Measurements from ENCODE around the gene AHRR.
"Not testable (repeated sequence)": the region's sequence is repeated elsewhere in the genome, so short reads cannot be mapped to it uniquely, and the experiment has no call there.

Gene AHRR

DNA sequence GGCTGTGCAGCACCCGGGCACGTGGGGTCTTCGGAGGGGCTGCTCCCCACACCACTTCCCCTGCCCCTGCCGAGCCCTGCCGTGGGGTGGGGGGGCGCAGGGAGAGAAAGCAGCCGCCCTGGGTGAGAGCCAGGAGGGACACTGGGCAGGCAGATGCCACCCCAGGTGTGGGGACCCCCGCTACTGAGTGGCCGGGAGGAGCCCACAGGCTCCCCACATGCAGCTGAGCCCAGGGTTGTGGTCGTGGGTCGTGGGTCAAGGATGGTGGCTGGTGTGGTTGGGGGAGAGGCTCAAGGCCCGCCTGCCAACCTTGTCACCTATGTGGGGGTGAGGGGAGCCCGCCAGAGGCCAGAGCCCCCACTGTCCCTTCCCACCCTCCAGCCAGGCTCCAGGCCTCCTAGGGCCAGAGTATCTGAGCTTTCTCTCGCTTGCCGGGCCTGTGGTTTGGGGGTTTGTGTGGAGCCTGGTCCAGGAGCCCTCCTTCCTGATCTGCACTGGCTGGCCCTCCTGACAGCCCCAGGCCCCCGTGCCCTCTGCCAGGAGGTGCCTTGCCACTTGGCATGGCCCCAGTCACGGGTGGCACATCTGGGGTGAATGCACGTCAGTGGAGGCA, 157.0 kb downstream of the AHRR start:
- DNase-seq = no peak

DNA sequence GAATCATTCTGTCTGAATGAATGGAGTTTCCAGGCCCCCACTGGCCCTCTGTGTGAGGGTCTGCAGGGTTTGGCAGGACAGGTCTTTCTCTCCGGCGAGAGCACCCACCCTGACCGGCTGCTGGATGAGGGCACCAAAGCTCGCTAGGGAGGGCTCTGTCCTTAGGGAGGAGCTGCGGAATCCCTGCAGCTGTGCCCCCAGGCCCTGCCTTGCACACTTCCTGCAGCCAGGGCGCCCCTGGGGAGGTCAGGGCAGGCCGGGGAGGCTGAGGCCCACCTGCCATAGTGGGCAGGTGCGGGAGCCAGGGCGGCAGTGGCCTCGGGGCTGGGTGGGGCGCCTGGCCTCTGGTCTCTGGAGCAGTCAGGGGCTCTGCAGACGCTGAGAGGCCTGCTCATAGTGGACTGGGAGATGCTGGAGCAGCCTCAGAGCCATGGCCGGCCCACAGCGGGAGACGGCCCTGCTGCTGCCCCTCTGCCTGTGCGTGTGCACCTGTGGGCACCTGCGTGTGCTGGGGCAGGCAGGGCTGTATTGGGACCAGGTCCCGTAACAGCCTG, 157.5 kb downstream of the AHRR start:
- DNase-seq = no peak

DNA sequence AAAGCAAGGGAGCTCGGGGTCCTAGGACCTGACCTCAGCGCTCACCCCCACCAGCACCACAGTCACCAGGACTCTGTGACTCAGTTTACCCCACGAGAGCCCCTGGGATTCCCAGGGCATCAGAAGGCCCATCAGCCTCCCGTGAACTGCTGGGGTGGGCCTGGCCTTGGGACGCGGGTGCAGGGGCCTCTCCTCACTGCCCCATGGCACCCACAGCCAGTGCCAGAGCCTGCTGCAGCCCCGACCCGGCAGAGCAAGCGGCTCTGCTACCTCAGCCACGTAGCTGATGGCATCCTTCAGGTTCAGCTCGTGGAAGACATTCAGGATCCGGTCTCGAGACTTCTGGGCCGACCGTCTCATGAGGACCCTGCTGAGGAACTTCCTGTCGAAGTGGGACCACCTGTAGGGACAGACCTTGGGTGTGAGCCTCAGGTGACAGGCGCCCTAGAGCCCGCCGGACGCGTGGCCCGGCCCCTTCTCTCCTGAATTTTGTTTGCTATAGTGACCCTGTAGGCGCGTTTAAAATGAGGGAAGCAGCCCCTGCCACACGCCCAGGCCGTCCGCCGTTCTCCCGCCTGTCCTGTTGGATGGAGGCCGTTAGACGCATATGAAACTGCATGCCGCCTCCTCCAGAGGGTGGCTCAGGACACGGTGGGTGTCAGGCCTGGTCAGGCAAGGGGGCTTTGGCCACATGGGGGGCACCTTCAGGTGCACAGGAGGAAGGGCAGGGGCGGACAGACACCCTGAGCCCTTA, 158.2 kb downstream of the AHRR start:
- no peak for DNase-seq

DNA sequence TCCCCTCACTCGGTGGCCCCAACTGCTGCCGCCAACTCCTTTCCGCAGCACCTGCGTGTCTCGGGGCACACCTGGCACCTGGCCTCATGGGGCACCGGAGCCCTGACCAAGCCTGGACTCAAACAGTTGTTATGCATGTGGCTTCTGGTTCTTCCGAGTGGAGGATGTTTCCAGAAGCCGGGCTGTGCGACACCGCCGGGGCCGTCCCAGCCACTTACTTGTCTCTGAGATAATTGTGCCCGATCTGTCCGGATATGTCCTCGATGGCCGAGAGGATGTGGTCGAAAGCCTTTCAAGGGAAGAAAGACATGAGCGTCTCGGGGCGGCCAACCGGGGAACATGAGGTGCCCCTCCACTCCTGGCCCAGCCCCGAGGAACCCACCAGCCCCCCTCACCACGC, 159.8 kb downstream of the AHRR start:
- no peak for DNase-seq

DNA sequence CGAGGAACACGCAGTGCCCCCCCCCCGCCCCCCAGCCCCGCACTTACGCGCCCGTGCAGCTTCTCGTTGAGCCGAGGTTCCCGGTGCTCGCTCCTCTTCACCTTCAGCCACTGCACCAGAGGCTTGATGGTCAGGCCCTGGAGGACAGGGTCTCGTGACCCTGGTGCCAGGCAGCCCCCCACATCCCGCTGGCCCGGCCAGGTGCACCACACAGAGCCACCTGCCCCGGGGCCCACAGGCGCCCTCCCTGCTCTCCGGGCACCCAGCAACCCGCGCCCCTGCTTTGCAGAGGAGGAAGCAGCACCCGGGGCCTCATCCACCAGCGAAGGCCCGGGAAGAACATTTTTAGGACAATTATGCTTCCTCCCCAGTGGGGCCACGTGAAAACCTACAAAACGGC, 160.5 kb downstream of the AHRR start:
- DNase-seq = no peak

DNA sequence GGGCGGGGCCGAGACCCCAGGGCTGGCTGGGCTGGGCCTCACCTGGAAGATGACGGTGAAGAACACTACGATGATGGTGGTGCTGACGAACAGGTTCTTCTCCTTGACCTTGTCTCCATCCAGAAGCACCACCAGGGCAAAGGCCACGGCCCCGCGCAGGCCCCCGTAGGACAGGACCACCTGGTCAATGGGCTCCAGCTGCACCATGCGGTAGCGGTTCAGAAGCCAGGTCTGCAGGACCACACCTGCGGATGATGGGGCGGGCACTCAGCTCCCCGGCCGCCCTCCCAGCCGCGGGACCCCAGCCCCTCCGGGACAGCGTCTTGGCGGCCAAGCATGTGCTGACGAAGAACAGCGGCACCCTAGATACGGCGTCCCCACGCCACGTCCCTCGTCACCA, 161.0 kb downstream of the AHRR start:
- DNase-seq = no peak

DNA sequence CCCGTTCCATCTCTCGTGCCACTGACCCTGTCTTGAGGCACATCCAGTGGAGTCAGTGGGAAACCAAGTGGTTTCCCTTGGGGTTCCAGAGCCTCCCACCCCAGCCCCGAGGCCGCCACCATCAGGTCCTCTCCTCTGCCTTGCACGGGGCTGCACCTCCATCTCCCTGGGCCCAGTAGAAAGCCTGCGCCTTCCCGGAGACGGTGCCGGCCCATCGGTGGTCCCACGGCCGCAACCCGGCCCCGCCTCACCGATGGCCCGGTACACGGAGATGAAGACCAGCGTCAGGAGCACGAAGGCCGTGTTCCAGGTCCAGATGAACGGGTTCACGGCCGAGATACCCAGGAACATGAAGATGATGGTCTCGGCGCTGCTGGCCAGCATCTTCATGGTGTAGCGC, 161.5 kb downstream of the AHRR start:
- DNase-seq = no peak

DNA sequence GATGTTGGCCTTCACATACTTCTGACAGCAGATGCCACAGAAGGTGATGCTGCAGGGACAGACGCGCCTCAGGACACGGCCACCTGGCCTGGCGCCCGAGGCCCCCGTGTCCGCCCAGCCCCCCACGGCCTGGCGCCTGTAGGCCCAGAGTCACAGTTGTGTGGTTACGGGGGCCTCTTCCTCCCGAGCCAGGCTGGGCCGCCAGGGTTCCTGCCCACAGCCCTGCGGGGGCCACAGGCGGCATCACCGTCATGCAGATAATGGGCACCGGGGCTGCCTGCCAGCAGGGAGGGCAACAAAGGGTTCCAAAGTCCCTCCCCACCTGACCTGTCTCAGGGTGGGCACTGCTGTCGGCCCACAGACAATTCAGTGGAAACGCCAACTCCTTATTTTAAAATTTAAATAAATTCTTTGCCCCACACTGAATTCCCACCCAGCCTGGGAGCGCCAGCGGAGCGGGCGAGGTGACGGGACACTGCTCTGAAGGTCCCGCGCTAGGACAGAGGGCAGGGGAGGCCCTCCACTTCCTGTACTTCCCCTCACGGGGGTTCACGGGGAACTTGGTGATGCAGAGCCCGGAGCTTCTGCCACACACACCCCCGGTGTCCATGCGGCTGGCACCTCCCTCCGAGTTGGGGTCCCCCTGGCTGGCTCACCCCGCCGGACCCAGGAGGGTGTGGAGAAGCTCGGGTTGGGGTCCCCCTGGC, 162.1 kb downstream of the AHRR start:
- DNase-seq = no peak

DNA sequence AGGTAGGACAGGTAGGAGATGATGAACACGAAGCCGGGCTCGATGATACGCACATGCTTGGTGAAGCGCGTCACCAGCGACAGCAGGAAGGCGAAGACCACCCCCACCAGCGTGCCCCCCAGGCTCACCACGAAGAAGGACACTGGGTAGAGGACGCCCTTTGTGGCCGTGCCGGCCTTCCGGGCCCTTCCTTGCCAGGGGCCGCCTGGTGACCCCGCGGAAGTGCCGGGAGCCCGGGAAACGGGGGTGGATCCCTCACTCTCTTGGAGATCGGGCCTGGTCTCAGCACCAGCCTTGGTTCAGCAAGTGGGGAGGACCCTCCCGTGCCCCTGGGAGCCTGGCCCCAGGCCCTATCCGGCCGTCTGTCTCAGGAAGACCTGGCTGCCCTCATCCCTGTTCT, 163.0 kb downstream of the AHRR start:
- no peak for DNase-seq

DNA sequence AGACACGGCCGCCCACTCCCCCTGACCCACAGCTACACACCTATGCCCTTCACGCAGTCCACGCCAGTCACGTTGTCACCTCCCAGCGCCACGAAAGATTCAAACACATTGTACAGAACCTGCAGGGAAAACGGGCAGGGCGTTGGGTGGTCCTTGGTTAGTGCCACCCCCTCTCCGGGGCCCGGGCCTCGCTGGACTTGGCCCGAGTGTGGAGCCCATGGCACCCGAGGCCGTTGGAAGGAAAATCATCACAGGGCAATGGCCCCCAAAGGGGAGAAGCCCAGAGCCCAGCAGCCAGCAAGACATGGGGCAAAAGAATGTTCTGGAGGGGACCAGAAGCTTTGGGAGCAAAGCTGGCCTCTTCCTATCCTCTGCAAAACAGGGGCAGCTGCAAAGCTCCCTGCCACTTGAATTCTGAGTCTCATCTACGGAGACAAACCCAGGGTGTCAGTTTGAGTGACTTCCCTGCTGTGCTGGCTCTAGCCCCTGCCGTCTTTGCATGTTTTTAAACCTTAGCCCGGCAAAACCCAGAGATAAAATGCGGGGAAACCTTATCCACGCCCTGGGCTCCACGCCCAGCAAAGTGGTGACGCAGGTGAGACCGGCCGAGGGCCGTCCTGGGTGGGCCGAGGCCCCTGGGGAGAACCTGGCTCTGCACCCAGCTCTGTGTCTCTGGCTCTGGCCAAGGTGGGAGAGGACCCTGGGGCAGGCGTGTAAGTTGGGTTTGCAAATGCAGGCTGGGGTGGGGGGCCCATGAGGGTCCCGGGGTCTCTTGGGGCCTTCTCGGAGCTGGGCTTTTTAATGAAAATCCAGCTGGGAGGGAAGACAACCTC, 163.8 kb downstream of the AHRR start:
- DNase-seq = no peak

DNA sequence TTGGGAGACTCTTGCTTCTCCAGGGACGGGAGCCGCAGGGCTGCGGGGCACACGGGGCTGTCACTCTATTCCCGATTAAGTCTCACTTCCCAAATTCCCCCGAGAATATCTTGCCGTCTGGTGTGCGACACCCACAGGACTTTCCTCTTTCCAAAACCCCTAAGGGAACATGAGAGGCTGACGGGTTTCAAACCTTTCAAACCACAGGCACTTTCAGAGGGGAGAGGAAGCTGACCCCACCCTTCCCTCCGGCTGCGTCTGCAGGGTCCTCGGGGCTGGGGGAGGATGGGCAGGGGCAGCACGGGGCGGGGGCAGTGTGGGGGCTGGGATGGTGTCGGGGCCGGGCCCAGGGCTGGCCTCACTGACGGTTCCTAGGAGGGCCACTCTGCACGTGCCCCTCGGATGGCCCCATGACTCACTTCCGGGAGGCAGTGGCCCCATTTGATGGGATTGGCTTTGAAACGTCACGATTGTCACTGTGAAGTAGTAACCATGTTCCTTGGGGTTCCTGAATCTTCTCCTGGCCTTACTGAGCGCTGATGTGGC, 164.5 kb downstream of the AHRR start:
- no peak for DNase-seq

DNA sequence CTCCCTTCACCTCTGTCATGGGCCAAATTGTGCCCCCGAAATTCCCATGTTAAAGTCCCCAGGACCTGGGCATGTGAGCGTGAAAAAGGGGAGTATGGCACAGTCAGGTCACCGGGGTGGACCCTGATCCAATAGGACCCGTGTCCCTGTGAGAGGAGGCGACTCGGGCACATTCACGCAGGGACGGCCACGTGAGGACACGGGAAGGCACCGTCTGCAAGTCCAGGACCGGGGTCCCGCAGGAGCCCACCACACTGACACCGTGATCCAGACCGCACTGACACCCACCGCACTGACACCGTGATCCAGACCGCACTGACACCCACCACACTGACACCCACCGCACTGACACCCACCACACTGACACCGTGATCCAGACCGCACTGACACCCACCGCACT, 165.1 kb downstream of the AHRR start:
- not testable (repeated sequence) for DNase-seq
